GM12878 (cell line): ENCODE measurements around the gene NT5M. TPM values are rescaled to one million over a fixed set of nuclear protein-coding genes. Genes with fewer than 3 reads are reported as not detected.

Experiments
- ATAC-seq: fragments of 200-7000 bp; cut with Tn5 transposase; 3 replicates; pipeline ENCODE4 v1.9.1; 2020; ENCODE audit warnings: mild to moderate bottlenecking, moderate library complexity
- BruUV-seq: library from RNA; stranded (reverse); fragments of 400-500 nt; replicated peaks from 2 replicates; lab custom pipeline; 2021; lab: Mats Ljungman, UMichigan
- CTCF ChIA-PET: fragments of 300-600 bp; sonication (Branson Sonifier 250); formaldehyde crosslinking; extraction: SDS; loops from one replicate; lab custom pipeline; 2021; ENCODE audit warnings: inconsistent platforms; lab: Yijun Ruan, JAX
- POLR2A ChIA-PET: fragments of 350-600 bp; formaldehyde crosslinking; extraction: SDS; loops from one replicate; lab custom pipeline; 2021; ENCODE audit warnings: inconsistent platforms; lab: Charles Lee
- RAD21 ChIA-PET: fragments of 300-600 bp; sonication (Branson Sonifier 250); formaldehyde crosslinking; loops from one replicate; lab custom pipeline; 2023; ENCODE audit warnings: antibody characterized with exemption; ENCODE audit not compliant: unreplicated experiment; lab: Charles Lee
- SMC1A ChIA-PET: fragments of 300-600 bp; sonication (Branson Sonifier 250); formaldehyde crosslinking; loops from one replicate; lab custom pipeline; 2023; ENCODE audit not compliant: unreplicated experiment, uncharacterized antibody; lab: Charles Lee
- DNase-seq: peaks from one replicate; pipeline ENCODE4 v3.0.0-alpha.2; 2011; ENCODE audit warnings: low read depth, low spot score
- FAIRE-seq: peaks from 3 replicates; lab custom pipeline; 2011; peaks lifted over from hg19 to GRCh38; lab: Jason Lieb, UNC
- H2AFZ ChIP-seq: 2 replicates; pipeline ENCODE4 v1.6.0; 2011; ENCODE audit warnings: low read depth, low read length, control low read depth; ENCODE audit not compliant: control insufficient read depth
- H3K27ac ChIP-seq: 2 replicates; pipeline ENCODE4 v1.5.1; 2011; ENCODE audit warnings: control low read depth; ENCODE audit not compliant: control insufficient read depth, insufficient read depth
- H3K27me3 ChIP-seq, 2 experiments: replicated peaks in 1 of 2; 2 replicates each; pipeline versions ENCODE4 v1.6.0 to v1.6.1; 2011; ENCODE audit warnings: low read length in 1 of 2; ENCODE audit not compliant: control insufficient read depth in 2 of 2, insufficient read depth in 2 of 2
- H3K36me3 ChIP-seq, 2 experiments: 2 replicates each; pipeline ENCODE4 v1.5.1; 2011; ENCODE audit warnings: low read length in 1 of 2; ENCODE audit not compliant: control insufficient read depth in 2 of 2, insufficient read depth in 2 of 2
- H3K4me1 ChIP-seq: 2 replicates; pipeline ENCODE4 v1.6.1; 2011; ENCODE audit warnings: mild to moderate bottlenecking, low read length, moderate library complexity, mixed read lengths; ENCODE audit not compliant: control insufficient read depth, insufficient read depth
- H3K4me2 ChIP-seq: 2 replicates; pipeline ENCODE4 v1.6.0; 2011; ENCODE audit warnings: control low read depth; ENCODE audit not compliant: control insufficient read depth, insufficient read depth
- H3K4me3 ChIP-seq: fragments of 200-600 bp; sonication (generic); 2 replicates; pipeline ENCODE4 v1.5.1; 2016
- H3K79me2 ChIP-seq: 2 replicates; pipeline ENCODE4 v1.6.0; 2011; ENCODE audit warnings: low read length; ENCODE audit not compliant: control insufficient read depth, insufficient read depth
- H3K9ac ChIP-seq: 2 replicates; pipeline ENCODE4 v1.8.0; 2011; ENCODE audit warnings: low read length, control low read depth, mixed read lengths; ENCODE audit not compliant: control insufficient read depth, insufficient read depth
- H3K9me3 ChIP-seq: replicated peaks from 3 replicates; pipeline ENCODE4 v1.5.1; 2011; ENCODE audit warnings: mild to moderate bottlenecking, low read length; ENCODE audit not compliant: control insufficient read depth, insufficient read depth
- H4K20me1 ChIP-seq: 2 replicates; pipeline ENCODE4 v1.6.0; 2011; ENCODE audit not compliant: control insufficient read depth, insufficient read depth
- CHD4 ChIP-seq: fragments of 200-600 bp; sonication (generic); IDR thresholded peaks from 2 replicates; pipeline ENCODE4 v1.6.1; 2016; ENCODE audit warnings: mild to moderate bottlenecking
- CREB1 ChIP-seq: IDR thresholded peaks from 2 replicates; pipeline ENCODE4 v1.6.1; 2012; ENCODE audit warnings: low read depth, mild to moderate bottlenecking, inconsistent platforms
- ESRRA ChIP-seq: IDR thresholded peaks from 2 replicates; pipeline ENCODE4 v1.6.1; 2012; ENCODE audit warnings: mild to moderate bottlenecking, low read length, improper control_type of control experiment
- HDAC6 ChIP-seq: fragments of 200-600 bp; sonication (generic); IDR thresholded peaks from one replicate; pipeline ENCODE4 v1.8.0; 2017; ENCODE audit warnings: antibody characterized with exemption; ENCODE audit not compliant: unreplicated experiment
- JUND ChIP-seq: IDR thresholded peaks from 2 replicates; pipeline ENCODE4 v1.6.1; 2012; ENCODE audit warnings: low read depth, mild to moderate bottlenecking, low read length, improper control_type of control experiment, moderate library complexity
- NFYB ChIP-seq: IDR thresholded peaks from 2 replicates; pipeline ENCODE4 v1.6.1; 2011; ENCODE audit warnings: low read depth, mild to moderate bottlenecking, low read length, improper control_type of control experiment, moderate library complexity; ENCODE audit not compliant: insufficient read depth
- NR2F1 ChIP-seq: fragments of 450-650 bp; conservative IDR thresholded peaks from 2 replicates; pipeline ENCODE4 v1.6.1; 2017; ENCODE audit warnings: mild to moderate bottlenecking
- POU2F2 ChIP-seq: IDR thresholded peaks from 3 replicates; pipeline ENCODE4 v1.6.1; 2011; ENCODE audit warnings: low read depth, mild to moderate bottlenecking, low read length, borderline replicate concordance
- SIN3A ChIP-seq: IDR thresholded peaks from 2 replicates; pipeline ENCODE4 v1.6.1; 2012; ENCODE audit warnings: low read depth, low read length, improper control_type of control experiment
- SMC3 ChIP-seq: IDR thresholded peaks from 2 replicates; pipeline ENCODE4 v1.6.1; 2011; ENCODE audit warnings: low read length, improper control_type of control experiment, borderline replicate concordance
- SRF ChIP-seq, 2 experiments: IDR thresholded peaks; 2 replicates each; pipeline ENCODE4 v1.6.1; 2011; ENCODE audit warnings: low read depth in 2 of 2, low read length in 2 of 2, mild to moderate bottlenecking in 1 of 2, moderate library complexity in 1 of 2
- STAT1 ChIP-seq: fragments of 450-650 bp; conservative IDR thresholded peaks from 2 replicates; pipeline ENCODE4 v1.6.1; 2014; ENCODE audit warnings: antibody characterized with exemption, mild to moderate bottlenecking
- TCF7 ChIP-seq: IDR thresholded peaks from 2 replicates; pipeline ENCODE4 v1.6.1; 2014; ENCODE audit warnings: antibody characterized with exemption, borderline replicate concordance
- USF1 ChIP-seq: IDR thresholded peaks from 2 replicates; pipeline ENCODE4 v1.6.1; 2011; ENCODE audit warnings: borderline replicate concordance, low read depth, mild to moderate bottlenecking, moderate library complexity, mixed read lengths, low read length; ENCODE audit not compliant: insufficient read depth; ENCODE audit errors: extremely low read length
- WRNIP1 ChIP-seq: IDR thresholded peaks from 2 replicates; pipeline ENCODE4 v1.6.1; 2011; ENCODE audit warnings: low read depth, low read length, improper control_type of control experiment, borderline replicate concordance
- YY1 ChIP-seq: IDR thresholded peaks from 2 replicates; pipeline ENCODE4 v1.6.1; 2011; ENCODE audit warnings: low read depth, mild to moderate bottlenecking, low read length
- ZNF24 ChIP-seq: fragments of 450-650 bp; IDR thresholded peaks from 2 replicates; pipeline ENCODE4 v1.6.1; 2017; ENCODE audit warnings: antibody characterized with exemption, mild to moderate bottlenecking
- ZNF384 ChIP-seq: IDR thresholded peaks from 2 replicates; pipeline ENCODE4 v1.6.1; 2012; ENCODE audit warnings: low read depth, mild to moderate bottlenecking, low read length, improper control_type of control experiment, borderline replicate concordance
- ZSCAN29 ChIP-seq: fragments of 450-650 bp; IDR thresholded peaks from 2 replicates; pipeline ENCODE4 v1.6.1; 2017; ENCODE audit warnings: mild to moderate bottlenecking, moderate library complexity
- WGBS: methylation state at CpG from one replicate; pipeline ENCODE4 v1.1.6; 2016; ENCODE audit warnings: low lambda C conversion rate; ENCODE audit not compliant: insufficient replicate concordance, insufficient coverage; ENCODE audit errors: missing lambda C conversion rate; 5-methylcytosine and 5-hydroxymethylcytosine counted together
- in situ Hi-C: fragments of 300-500 bp; cut with MboI; formaldehyde crosslinking; loops from 9 replicates; pipeline ENCODE4 v1.14.3; 2018; ENCODE audit warnings: mixed read lengths
- intact Hi-C: fragments of 100-400 bp; cut with micrococcal nuclease; formaldehyde crosslinking; loops from one replicate; pipeline ENCODE4 v1.14.2; 2022; ENCODE audit not compliant: unreplicated experiment
- polyA plus RNA-seq, 11 experiments: library from polyadenylated mRNA; depleted of rRNA in 4 of 11; unstranded in 6 of 11; stranded (reverse) in 5 of 11; fragments of >200 nt; fragmentation: Nextera tagmentation in 4 of 11; fragmentation: Illumina TruSeq in 1 of 11; extraction: Ambion mirVana in 4 of 11; extraction: Trizol in 1 of 11; gene quantifications; 1 replicate in 1 of 11; 2 replicates in 10 of 11; pipeline versions ENCODE4 v1.2.1 to v1.2.3, GENCODE V29; 2011 to 2016; ENCODE audit warnings: inconsistent platforms in 2 of 11, missing spikeins in 2 of 11, low read depth in 1 of 11
- total RNA-seq, 4 experiments: library from RNA; depleted of rRNA in 3 of 4; stranded (reverse); fragments of >200 nt in 3 of 4; fragmentation: Illumina TruSeq in 1 of 4; extraction: Trizol in 1 of 4; gene quantifications; 2 replicates each; pipeline versions ENCODE4 v1.2.1 to v1.2.3, GENCODE V29; 2013 to 2021
- TF ChIP-seq, protein P1 (sequence below), 3 experiments: IDR thresholded peaks in 2 of 3; conservative IDR thresholded peaks in 1 of 3; 2 replicates each; pipeline ENCODE4 v1.5.1; 2011; ENCODE audit warnings: low read depth in 3 of 3, low read length in 3 of 3, mild to moderate bottlenecking in 3 of 3, control low read depth in 2 of 3, moderate library complexity in 2 of 3, inconsistent platforms in 1 of 3, mixed read lengths in 1 of 3; ENCODE audit not compliant: control insufficient read depth in 2 of 3, insufficient read depth in 1 of 3; ENCODE audit errors: extremely low read depth in 1 of 3

The NT5M gene
- total and polyA plus RNA-seq, 10 of the 15 experiments (the other 5 are each of a cell fraction or from before 2014, with no cell fraction given) = 0.18 to 14.1 (median 2.9) TPM

- no peaks in the 10 kb centered on the region for H3K36me3 ChIP-seq
- no peaks in the 10 kb centered on the region for H4K20me1 ChIP-seq
- POLR2A ChIA-PET = no interaction called here
- no peak overlapping the region for H3K9ac ChIP-seq
- ATAC-seq = no peak
- WGBS = 23% methylated on average over 15 of the region's 15 CpGs
- H3K27me3 ChIP-seq = no peaks in the 10 kb centered on the region
- H3K4me3 ChIP-seq = no peak overlapping the region
- RAD21 ChIA-PET = interaction anchor here (1.6 to 3.2 kb wide), 2 partner anchors 260 to 288 kb away, joined by 4 to 27 read pairs; no protein-coding TSS in a partner anchor
- no peaks in the 10 kb centered on the region for H3K9me3 ChIP-seq
- DNase-seq = no peak
- H3K79me2 ChIP-seq = no peaks in the 10 kb centered on the region
- no peak overlapping the region for H3K4me2 ChIP-seq
- SMC1A ChIA-PET = interaction anchor here (1.2 to 4.2 kb wide), 2 partner anchors 13 to 288 kb away, joined by 3 to 27 read pairs; no protein-coding TSS in a partner anchor
- CTCF ChIA-PET = interaction anchor here (0.6 to 3.3 kb wide), 7 partner anchors 9 to 565 kb away, joined by 3 to 44 read pairs (median 3); no protein-coding TSS in a partner anchor
- no peak for TF ChIP-seq USF1
- no peak for TF ChIP-seq WRNIP1
- no peak for TF ChIP-seq STAT1
- TF ChIP-seq, protein P1, sequence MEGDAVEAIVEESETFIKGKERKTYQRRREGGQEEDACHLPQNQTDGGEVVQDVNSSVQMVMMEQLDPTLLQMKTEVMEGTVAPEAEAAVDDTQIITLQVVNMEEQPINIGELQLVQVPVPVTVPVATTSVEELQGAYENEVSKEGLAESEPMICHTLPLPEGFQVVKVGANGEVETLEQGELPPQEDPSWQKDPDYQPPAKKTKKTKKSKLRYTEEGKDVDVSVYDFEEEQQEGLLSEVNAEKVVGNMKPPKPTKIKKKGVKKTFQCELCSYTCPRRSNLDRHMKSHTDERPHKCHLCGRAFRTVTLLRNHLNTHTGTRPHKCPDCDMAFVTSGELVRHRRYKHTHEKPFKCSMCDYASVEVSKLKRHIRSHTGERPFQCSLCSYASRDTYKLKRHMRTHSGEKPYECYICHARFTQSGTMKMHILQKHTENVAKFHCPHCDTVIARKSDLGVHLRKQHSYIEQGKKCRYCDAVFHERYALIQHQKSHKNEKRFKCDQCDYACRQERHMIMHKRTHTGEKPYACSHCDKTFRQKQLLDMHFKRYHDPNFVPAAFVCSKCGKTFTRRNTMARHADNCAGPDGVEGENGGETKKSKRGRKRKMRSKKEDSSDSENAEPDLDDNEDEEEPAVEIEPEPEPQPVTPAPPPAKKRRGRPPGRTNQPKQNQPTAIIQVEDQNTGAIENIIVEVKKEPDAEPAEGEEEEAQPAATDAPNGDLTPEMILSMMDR (IDR thresholded peaks at IDR 0.05 in 2 of 3, conservative IDR thresholded peaks at IDR 0.05 in 1 of 3; ENCODE audit: control insufficient read depth in 2 of 3, extremely low read depth in 1 of 3, insufficient read depth in 1 of 3, low read depth in 3 of 3, low read length in 3 of 3) = no peak
- TF ChIP-seq ZSCAN29 = no peak
- no peak for TF ChIP-seq NFYB
- no peak for TF ChIP-seq CHD4
- no peak for TF ChIP-seq JUND
- TF ChIP-seq SRF (IDR thresholded peaks at IDR 0.05; ENCODE audit: low read depth in 2 of 2, low read length in 2 of 2) = no peak
- TF ChIP-seq ZNF24 = no peak
- TF ChIP-seq NR2F1 = no peak
- no peak for TF ChIP-seq SMC3
- TF ChIP-seq TCF7 = no peak
- TF ChIP-seq ESRRA = no peak
- TF ChIP-seq SIN3A = no peak
- TF ChIP-seq HDAC6 = no peak
- TF ChIP-seq YY1 = no peak
- no peak for TF ChIP-seq ZNF384
- TF ChIP-seq CREB1 = no peak
- no peak for TF ChIP-seq POU2F2
- FAIRE-seq = no peak
- no peak overlapping the region for H3K27ac ChIP-seq
- in situ Hi-C loops (loop anchor here (10.0 kb wide), 1 partner anchor 511 kb away; no protein-coding TSS in a partner anchor), intact Hi-C loops (no loop called here)
- H2AFZ ChIP-seq = no peak overlapping the region
- BruUV-seq = no TSS peak
- no peaks in the 10 kb centered on the region for H3K4me1 ChIP-seq
Observed at GRCh38 chr17:17353625-17354484, 50.7 kb downstream of the NT5M start.
